ENCODE data around the gene CKAP4.

DNA sequence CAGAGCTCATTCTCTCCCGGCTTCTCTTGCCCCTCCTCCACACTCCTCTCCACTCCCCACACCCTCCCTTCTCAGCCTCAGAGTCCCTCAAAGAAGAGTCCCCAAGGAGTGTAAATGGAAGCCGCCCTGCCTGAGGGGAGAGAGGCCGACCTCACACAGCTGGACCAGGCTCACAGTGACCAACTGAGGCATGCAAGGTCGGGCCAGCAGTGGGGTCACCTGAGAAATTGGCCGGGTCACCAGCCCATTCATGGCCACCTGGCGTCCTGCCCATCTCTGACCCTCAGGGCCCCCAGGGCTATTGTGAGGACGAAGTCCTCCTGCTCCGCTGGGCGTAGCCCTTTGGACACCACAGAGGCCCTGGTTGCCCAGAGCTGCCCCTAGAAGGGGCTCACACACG is 59.6 kb downstream of the CKAP4 start:
- TF ChIP-seq, protein P1, sequence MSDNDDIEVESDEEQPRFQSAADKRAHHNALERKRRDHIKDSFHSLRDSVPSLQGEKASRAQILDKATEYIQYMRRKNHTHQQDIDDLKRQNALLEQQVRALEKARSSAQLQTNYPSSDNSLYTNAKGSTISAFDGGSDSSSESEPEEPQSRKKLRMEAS (IDR thresholded peaks at IDR 0.05; ENCODE audit: insufficient read depth, insufficient read length) = no peak
- TF ChIP-seq, protein P2, sequence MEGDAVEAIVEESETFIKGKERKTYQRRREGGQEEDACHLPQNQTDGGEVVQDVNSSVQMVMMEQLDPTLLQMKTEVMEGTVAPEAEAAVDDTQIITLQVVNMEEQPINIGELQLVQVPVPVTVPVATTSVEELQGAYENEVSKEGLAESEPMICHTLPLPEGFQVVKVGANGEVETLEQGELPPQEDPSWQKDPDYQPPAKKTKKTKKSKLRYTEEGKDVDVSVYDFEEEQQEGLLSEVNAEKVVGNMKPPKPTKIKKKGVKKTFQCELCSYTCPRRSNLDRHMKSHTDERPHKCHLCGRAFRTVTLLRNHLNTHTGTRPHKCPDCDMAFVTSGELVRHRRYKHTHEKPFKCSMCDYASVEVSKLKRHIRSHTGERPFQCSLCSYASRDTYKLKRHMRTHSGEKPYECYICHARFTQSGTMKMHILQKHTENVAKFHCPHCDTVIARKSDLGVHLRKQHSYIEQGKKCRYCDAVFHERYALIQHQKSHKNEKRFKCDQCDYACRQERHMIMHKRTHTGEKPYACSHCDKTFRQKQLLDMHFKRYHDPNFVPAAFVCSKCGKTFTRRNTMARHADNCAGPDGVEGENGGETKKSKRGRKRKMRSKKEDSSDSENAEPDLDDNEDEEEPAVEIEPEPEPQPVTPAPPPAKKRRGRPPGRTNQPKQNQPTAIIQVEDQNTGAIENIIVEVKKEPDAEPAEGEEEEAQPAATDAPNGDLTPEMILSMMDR (IDR thresholded peaks at IDR 0.05; ENCODE audit: extremely low read depth in 1 of 2, insufficient read depth in 1 of 2, low read depth in 1 of 2, low read length in 2 of 2) = no peak

Measured in endothelial cell of umbilical vein (primary cell).